Keratinocyte (primary cell): Measurements from ENCODE around the gene TAS2R13. TPM values are rescaled to one million over a fixed set of nuclear protein-coding genes. Genes with fewer than 3 reads are reported as not detected.

Experiments used
- DNase-seq: peaks from one replicate; pipeline ENCODE4 v3.0.0-alpha.2; 2011; ENCODE audit warnings: low read depth, missing footprints, low spot score
- FAIRE-seq: peaks from 2 replicates; lab custom pipeline; 2011; peaks lifted over from hg19 to GRCh38; lab: Jason Lieb, UNC
- H2AFZ ChIP-seq: 2 replicates; pipeline ENCODE4 v1.6.0; 2012; ENCODE audit warnings: low read length, control low read depth, inconsistent platforms; ENCODE audit not compliant: control insufficient read depth
- H3K27ac ChIP-seq: 2 replicates; pipeline ENCODE4 v1.5.1; 2011; ENCODE audit warnings: low read length; ENCODE audit not compliant: control insufficient read depth, insufficient read depth
- H3K27me3 ChIP-seq: 3 replicates; pipeline ENCODE4 v1.6.0; 2011; ENCODE audit warnings: low read length; ENCODE audit not compliant: control insufficient read depth, insufficient read depth; ENCODE audit errors: extremely low read depth
- H3K36me3 ChIP-seq, 2 experiments: 2 replicates in 1 of 2; 3 replicates in 1 of 2; pipeline ENCODE4 v1.5.1; 2011; ENCODE audit warnings: low read length in 2 of 2, mild to moderate bottlenecking in 1 of 2; ENCODE audit not compliant: control insufficient read depth in 2 of 2, insufficient read depth in 2 of 2; ENCODE audit errors: extremely low read depth in 1 of 2
- H3K4me1 ChIP-seq: 3 replicates; pipeline ENCODE4 v1.5.1; 2011; ENCODE audit warnings: low read length; ENCODE audit not compliant: control insufficient read depth, insufficient read depth; ENCODE audit errors: extremely low read depth
- H3K4me2 ChIP-seq: 3 replicates; pipeline ENCODE4 v1.6.0; 2011; ENCODE audit warnings: low read depth, low read length; ENCODE audit not compliant: control insufficient read depth, insufficient read depth; ENCODE audit errors: extremely low read depth
- H3K4me3 ChIP-seq, 3 experiments: fragments of 200-600 bp in 1 of 3; sonication (generic) in 1 of 3; 2 replicates in 2 of 3; 3 replicates in 1 of 3; pipeline ENCODE4 v1.5.1; 2011 to 2016; ENCODE audit warnings: low read length in 3 of 3, mild to moderate bottlenecking in 3 of 3, control low read depth in 2 of 3, inconsistent platforms in 1 of 3, low read depth in 1 of 3, mixed read lengths in 1 of 3, mixed run types in 1 of 3, moderate library complexity in 1 of 3; ENCODE audit not compliant: control insufficient read depth in 2 of 3, insufficient read depth in 2 of 3; ENCODE audit errors: extremely low read depth in 1 of 3
- H3K79me2 ChIP-seq: 2 replicates; pipeline ENCODE4 v1.6.0; 2012; ENCODE audit warnings: low read length; ENCODE audit not compliant: control insufficient read depth, insufficient read depth
- H3K9ac ChIP-seq: 3 replicates; pipeline ENCODE4 v1.6.0; 2011; ENCODE audit warnings: low read length; ENCODE audit not compliant: control insufficient read depth, insufficient read depth; ENCODE audit errors: extremely low read depth
- H3K9me1 ChIP-seq: 3 replicates; pipeline ENCODE4 v1.6.0; 2011; ENCODE audit warnings: low read length; ENCODE audit not compliant: control insufficient read depth, insufficient read depth; ENCODE audit errors: extremely low read depth
- H3K9me3 ChIP-seq: 2 replicates; pipeline ENCODE4 v1.5.1; 2012; ENCODE audit warnings: low read depth, low read length; ENCODE audit not compliant: control insufficient read depth
- H4K20me1 ChIP-seq: 3 replicates; pipeline ENCODE4 v1.6.0; 2011; ENCODE audit warnings: low read length; ENCODE audit not compliant: control insufficient read depth, insufficient read depth; ENCODE audit errors: extremely low read depth
- EZH2 ChIP-seq: IDR thresholded peaks from one replicate; pipeline ENCODE4 v1.6.1; 2012; ENCODE audit warnings: inconsistent platforms, mild to moderate bottlenecking, low read length, moderate library complexity
- dilution Hi-C: fragments of 300-500 bp; cut with MboI; formaldehyde crosslinking; loops from one replicate; pipeline ENCODE4 v1.7.0; 2020; ENCODE audit warnings: low sequenced_read_pairs; ENCODE audit not compliant: extremely low pct_ligation_motif_present
- polyA plus RNA-seq, 5 experiments: library from polyadenylated mRNA; depleted of rRNA in 3 of 5; stranded (reverse) in 3 of 5; stranded (forward) in 1 of 5; unstranded in 1 of 5; fragments of >200 nt; gene quantifications; 1 replicate in 1 of 5; 2 replicates in 3 of 5; 3 replicates in 1 of 5; pipeline versions ENCODE4 v1.2.1 to v1.2.3, GENCODE V29; 2011 to 2012; ENCODE audit warnings: missing spikeins in 2 of 5, low read depth in 1 of 5, low replicate concordance in 1 of 5
- TF ChIP-seq, protein P1 (sequence below), 3 experiments: IDR thresholded peaks in 1 of 3; conservative IDR thresholded peaks in 1 of 3; optimal IDR thresholded peaks in 1 of 3; 2 replicates in 2 of 3; 3 replicates in 1 of 3; pipeline versions ENCODE3 to v1.5.1; 2011; ENCODE audit warnings: low read length in 3 of 3, mild to moderate bottlenecking in 3 of 3, moderate library complexity in 2 of 3, control low read depth in 1 of 3, inconsistent platforms in 1 of 3; ENCODE audit not compliant: insufficient read depth in 2 of 3; ENCODE audit errors: extremely low read depth in 1 of 3

TAS2R13 gene
- polyA plus RNA-seq, 1 donor (not counting 4 experiments of a cell fraction or from before 2014, with no cell fraction given) = 0.14 TPM

DNA sequence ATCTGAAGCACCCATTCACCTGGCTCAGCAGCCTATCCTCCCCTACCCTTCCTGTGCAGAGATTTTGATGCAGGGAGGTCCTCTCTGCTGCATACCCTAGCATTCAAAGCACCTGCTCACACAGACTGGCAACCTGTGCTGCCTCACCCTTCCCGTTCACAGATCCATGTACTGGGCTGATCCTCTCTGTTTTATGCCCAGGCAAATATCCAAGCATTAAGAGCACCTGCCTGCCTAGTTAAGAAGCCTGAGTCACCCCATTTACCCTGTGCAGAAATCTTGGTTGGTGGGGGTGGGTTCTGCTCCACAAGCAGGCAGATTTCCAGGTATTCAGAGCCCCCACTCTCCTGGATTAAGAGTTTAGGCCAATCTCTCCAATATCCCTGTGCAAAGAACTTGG lies 8.4 kb downstream of the TAS2R13 start:
- FAIRE-seq = no peak

DNA sequence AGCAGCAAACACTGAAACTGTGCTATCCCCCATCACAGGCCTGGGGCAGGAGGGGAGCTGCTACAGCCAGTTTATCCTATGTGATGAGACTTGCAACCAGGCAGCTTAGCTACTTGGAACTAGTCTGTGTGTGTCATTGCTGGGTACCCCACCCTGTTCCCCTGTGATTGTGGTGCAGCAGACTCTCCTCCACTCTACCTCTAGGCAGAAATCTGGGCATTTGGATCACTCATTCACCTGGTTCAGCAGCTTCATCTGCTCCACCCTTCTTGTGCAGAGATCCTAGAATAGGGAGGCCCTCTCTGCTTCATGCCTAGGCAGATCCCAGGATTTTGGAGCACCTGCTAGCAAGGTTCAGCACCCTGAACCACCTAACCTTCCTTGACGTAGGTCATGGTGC lies 8.8 kb downstream of the TAS2R13 start:
- Histone ChIP-seq H3K27ac (no peak overlapping the region), H3K4me3 (no peak overlapping the region), H3K4me2 (no peak overlapping the region), H2AFZ (no peak overlapping the region), H3K9ac (no peak overlapping the region), H3K9me3 (no peaks in the 10 kb centered on the region), H3K36me3 (no peaks in the 10 kb centered on the region), H3K4me1 (peaks cover 3% of the 10 kb centered on the region), H3K27me3 (no peaks in the 10 kb centered on the region), H4K20me1 (no peaks in the 10 kb centered on the region), H3K9me1 (no peaks in the 10 kb centered on the region), H3K79me2 (no peaks in the 10 kb centered on the region)
- dilution Hi-C loops = no loop called here
- TF ChIP-seq EZH2 = no peak
- TF ChIP-seq, protein P1, sequence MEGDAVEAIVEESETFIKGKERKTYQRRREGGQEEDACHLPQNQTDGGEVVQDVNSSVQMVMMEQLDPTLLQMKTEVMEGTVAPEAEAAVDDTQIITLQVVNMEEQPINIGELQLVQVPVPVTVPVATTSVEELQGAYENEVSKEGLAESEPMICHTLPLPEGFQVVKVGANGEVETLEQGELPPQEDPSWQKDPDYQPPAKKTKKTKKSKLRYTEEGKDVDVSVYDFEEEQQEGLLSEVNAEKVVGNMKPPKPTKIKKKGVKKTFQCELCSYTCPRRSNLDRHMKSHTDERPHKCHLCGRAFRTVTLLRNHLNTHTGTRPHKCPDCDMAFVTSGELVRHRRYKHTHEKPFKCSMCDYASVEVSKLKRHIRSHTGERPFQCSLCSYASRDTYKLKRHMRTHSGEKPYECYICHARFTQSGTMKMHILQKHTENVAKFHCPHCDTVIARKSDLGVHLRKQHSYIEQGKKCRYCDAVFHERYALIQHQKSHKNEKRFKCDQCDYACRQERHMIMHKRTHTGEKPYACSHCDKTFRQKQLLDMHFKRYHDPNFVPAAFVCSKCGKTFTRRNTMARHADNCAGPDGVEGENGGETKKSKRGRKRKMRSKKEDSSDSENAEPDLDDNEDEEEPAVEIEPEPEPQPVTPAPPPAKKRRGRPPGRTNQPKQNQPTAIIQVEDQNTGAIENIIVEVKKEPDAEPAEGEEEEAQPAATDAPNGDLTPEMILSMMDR (optimal IDR thresholded peaks at IDR 0.05 in 1 of 3, IDR thresholded peaks at IDR 0.05 in 1 of 3, conservative IDR thresholded peaks at IDR 0.05 in 1 of 3; ENCODE audit: extremely low read depth in 1 of 3, insufficient read depth in 2 of 3, low read length in 3 of 3) = no peak
- peak; percentile 34 for FAIRE-seq
- DNase-seq = no peak

More for the DNA sequence above, 8.4 kb downstream of the TAS2R13 start:
- dilution Hi-C loops = no loop called here
- H3K9me1 ChIP-seq = no peaks in the 10 kb centered on the region
- H3K9me3 ChIP-seq = no peaks in the 10 kb centered on the region
- H3K9ac ChIP-seq = no peak overlapping the region
- no peak for DNase-seq
- H3K27ac ChIP-seq = no peak overlapping the region
- H3K4me2 ChIP-seq = no peak overlapping the region
- no peak overlapping the region for H2AFZ ChIP-seq
- TF ChIP-seq, protein P1 (optimal IDR thresholded peaks at IDR 0.05 in 1 of 3, IDR thresholded peaks at IDR 0.05 in 1 of 3, conservative IDR thresholded peaks at IDR 0.05 in 1 of 3; ENCODE audit: extremely low read depth in 1 of 3, insufficient read depth in 2 of 3, low read length in 3 of 3) = no peak
- no peak for TF ChIP-seq EZH2
- H3K4me1 ChIP-seq = peaks cover 3% of the 10 kb centered on the region
- H3K27me3 ChIP-seq = no peaks in the 10 kb centered on the region
- H3K36me3 ChIP-seq = no peaks in the 10 kb centered on the region
- H3K4me3 ChIP-seq = no peak overlapping the region
- no peaks in the 10 kb centered on the region for H4K20me1 ChIP-seq
- H3K79me2 ChIP-seq = no peaks in the 10 kb centered on the region
